ENCODE results near the gene YIF1B. TPM values are rescaled to one million over a fixed set of nuclear protein-coding genes. Genes with fewer than 3 reads are reported as not detected.

YIF1B gene
- total RNA-seq: 83.2 and 95.1 TPM in 2 replicates

GRCh38 chr19:38315657-38316476, at the start of gene YIF1B:
YIF1B (minus strand) TSS chr19:38315947; CDS start chr19:38315917, 30 bp downstream.

GRCh38 chr19:38319421-38320258, 3.9 kb upstream of the YIF1B start, which contains the start of gene KCNK6:
KCNK6 (plus strand) TSS chr19:38319845; CDS start chr19:38319951, 106 bp downstream.

DNA sequence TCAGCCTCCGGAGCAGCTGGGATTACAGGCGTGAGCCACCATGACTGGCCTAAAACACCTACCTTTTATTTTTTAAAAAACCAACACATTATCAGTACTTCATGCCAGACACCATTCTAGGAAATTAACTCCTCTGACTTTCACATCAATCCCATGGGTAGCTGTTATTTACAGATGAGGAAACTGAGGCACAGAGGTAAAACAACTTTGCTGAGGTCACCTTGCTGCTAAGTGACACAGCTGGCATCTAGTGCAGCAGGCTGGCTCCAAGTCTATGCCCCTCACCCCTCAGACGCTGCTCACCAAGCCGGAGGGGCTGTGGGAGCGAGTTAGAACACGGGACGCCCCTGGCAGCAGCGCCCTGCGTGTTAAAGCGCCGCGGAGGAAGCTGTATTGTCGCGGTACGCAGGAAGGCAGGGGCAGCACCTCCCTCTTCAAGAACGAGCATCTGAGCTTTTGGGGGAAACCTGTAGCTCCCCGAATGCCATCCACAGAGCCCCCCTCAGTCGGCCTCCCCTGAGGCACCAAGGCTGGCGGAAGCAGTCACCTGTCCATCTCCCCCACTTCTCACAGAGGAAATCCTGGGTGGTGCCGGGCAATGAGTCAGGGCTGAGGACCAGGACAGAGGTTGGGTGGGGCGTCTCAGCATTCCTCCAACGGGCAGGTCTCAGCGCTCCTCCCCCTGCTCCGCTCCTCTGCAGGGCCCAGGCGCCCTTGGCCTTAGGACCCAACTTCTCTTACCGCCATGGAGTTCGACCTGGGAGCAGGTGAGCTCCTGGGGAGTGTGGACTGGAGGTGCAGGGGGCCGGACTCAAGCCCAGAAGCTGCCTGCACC, 12.0 kb downstream of the YIF1B start, which contains the start of gene C19orf33:
TSS of gene C19orf33 (plus strand) at position 735 of the 835 bp plus-strand sequence. CDS start at position 746, 11 bp downstream.

DNA sequence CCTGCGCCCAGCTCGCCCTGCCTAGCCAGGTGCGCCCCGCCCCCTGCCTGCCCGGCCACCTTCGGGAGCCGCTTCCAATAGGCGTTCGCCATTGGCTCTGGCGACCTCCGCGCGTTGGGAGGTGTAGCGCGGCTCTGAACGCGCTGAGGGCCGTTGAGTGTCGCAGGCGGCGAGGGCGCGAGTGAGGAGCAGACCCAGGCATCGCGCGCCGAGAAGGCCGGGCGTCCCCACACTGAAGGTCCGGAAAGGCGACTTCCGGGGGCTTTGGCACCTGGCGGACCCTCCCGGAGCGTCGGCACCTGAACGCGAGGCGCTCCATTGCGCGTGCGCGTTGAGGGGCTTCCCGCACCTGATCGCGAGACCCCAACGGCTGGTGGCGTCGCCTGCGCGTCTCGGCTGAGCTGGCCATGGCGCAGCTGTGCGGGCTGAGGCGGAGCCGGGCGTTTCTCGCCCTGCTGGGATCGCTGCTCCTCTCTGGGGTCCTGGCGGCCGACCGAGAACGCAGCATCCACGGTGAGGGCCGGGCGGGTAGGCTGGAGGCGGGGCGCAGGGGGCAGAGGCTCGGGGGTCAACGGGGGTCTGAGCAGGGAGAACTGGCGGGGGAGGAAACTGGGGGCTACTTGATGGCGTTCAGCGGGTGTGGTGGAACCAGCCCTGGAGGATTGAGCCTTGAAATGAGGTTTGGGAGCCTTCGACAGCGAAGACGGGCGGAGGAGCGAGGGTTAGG, 51.1 kb downstream of the YIF1B start, which contains the start of gene SPINT2:
TSS of gene SPINT2 (plus strand) at position 88 of the 727 bp plus-strand sequence. CDS start at position 408, 320 bp downstream.

Other genes starting within 250 kb of the YIF1B start
- 0.55 and 0.57 TPM in 2 replicates for gene DPF1, start 91.7 kb downstream of the YIF1B start, total RNA-seq
- gene PPP1R14A, start 59.6 kb downstream of the YIF1B start, total RNA-seq: 0.43 and 0.65 TPM in 2 replicates
- gene SPINT2, start 51.4 kb downstream of the YIF1B start, total RNA-seq: 1.1 and 4.0 TPM in 2 replicates
- gene C19orf33, start 11.7 kb downstream of the YIF1B start, total RNA-seq: 0.65 and 0.71 TPM in 2 replicates
- gene KCNK6, start 3.9 kb upstream of the YIF1B start, total RNA-seq: 8.5 and 19.5 TPM in 2 replicates
- gene CATSPERG, start 19.9 kb upstream of the YIF1B start, total RNA-seq: 0.28 and 0.74 TPM in 2 replicates
- 254 and 265 TPM in 2 replicates for gene PSMD8, start 58.6 kb upstream of the YIF1B start, total RNA-seq
- gene GGN, start 72.1 kb upstream of the YIF1B start, total RNA-seq: 0.14 and 0.46 TPM in 2 replicates
- 0.71 and 1.0 TPM in 2 replicates for gene SPRED3, start 72.8 kb upstream of the YIF1B start, total RNA-seq
- 5.7 and 6.7 TPM in 2 replicates for gene FAM98C, start 87.1 kb upstream of the YIF1B start, total RNA-seq
- gene RASGRP4, start 110.3 kb upstream of the YIF1B start, total RNA-seq: not detected in 2 replicates
- gene RYR1, start 117.7 kb upstream of the YIF1B start, total RNA-seq: under 0.01 TPM in 2 replicates

All from smooth muscle cell of bladder (primary cell).